Right lobe of liver (tissue), 4 donors: ENCODE results near the gene BOC.

Source experiments
- CTCF ChIP-seq, 4 donors: fragments of 200-600 bp in 3 of 4; fragments of 450-650 bp in 1 of 4; IDR thresholded peaks; one replicate each; pipeline versions ENCODE4 v1.5.1 to v1.8.0; 2016 to 2022; ENCODE audit warnings: antibody characterized with exemption in 4 of 4, mild to moderate bottlenecking in 2 of 4
- POLR2A ChIP-seq: fragments of 450-650 bp; IDR thresholded peaks from one replicate; pipeline ENCODE4 v1.6.1; 2017; ENCODE audit warnings: antibody characterized with exemption, mild to moderate bottlenecking
- donor health status: DM: no; HTN: no; CAD: no.
- donor health status: DM: no; HTN: no; CAD: no.
- donor health status: DM: no; HTN: yes; CAD: no.

GRCh38 chr3:113254171-113254947 is 43.0 kb downstream of the BOC start:
- TF ChIP-seq CTCF (IDR thresholded peaks at IDR 0.05) = no peak
- TF ChIP-seq POLR2A = no peak
